H9 (cell line): Measurements from ENCODE around the gene PAM. TPM values are rescaled to one million over a fixed set of nuclear protein-coding genes. Genes with fewer than 3 reads are reported as not detected.

Source experiments
- DNase-seq: peaks from one replicate; pipeline ENCODE4 v3.0.0-alpha.2; 2017
- H2AFZ ChIP-seq: one replicate; pipeline ENCODE4 v1.6.1; 2013; ENCODE audit warnings: mild to moderate bottlenecking, low read length, control low read depth, moderate library complexity
- H2AK5ac ChIP-seq: 2 replicates; pipeline ENCODE4 v1.6.1; 2013; ENCODE audit warnings: low read length, control low read depth, mixed read lengths; ENCODE audit not compliant: insufficient read length
- H2BK120ac ChIP-seq: one replicate; pipeline ENCODE4 v1.6.1; 2013; ENCODE audit warnings: low read depth, mild to moderate bottlenecking, low read length, control low read depth, inconsistent platforms; ENCODE audit not compliant: poor library complexity, severe bottlenecking
- H2BK12ac ChIP-seq: 2 replicates; pipeline ENCODE4 v1.6.1; 2013; ENCODE audit warnings: low read length, control low read depth, mixed read lengths, low read depth; ENCODE audit not compliant: insufficient read length
- H2BK15ac ChIP-seq: 2 replicates; pipeline ENCODE4 v1.6.1; 2013; ENCODE audit warnings: low read depth, low read length, control low read depth
- H2BK20ac ChIP-seq: one replicate; pipeline ENCODE4 v1.6.1; 2013; ENCODE audit warnings: low read depth, mild to moderate bottlenecking, low read length, control low read depth, inconsistent platforms; ENCODE audit not compliant: poor library complexity, severe bottlenecking
- H2BK5ac ChIP-seq: 2 replicates; pipeline ENCODE4 v1.6.1; 2013; ENCODE audit warnings: low read length, control low read depth, mixed read lengths; ENCODE audit not compliant: insufficient read length
- H3K14ac ChIP-seq: 2 replicates; pipeline ENCODE4 v1.6.1; 2013; ENCODE audit warnings: low read length, control low read depth; ENCODE audit not compliant: insufficient read depth
- H3K18ac ChIP-seq: 2 replicates; pipeline ENCODE4 v1.6.1; 2013; ENCODE audit warnings: low read depth, mild to moderate bottlenecking, mixed read lengths, low read length, control low read depth; ENCODE audit not compliant: insufficient read length
- H3K23ac ChIP-seq: 2 replicates; pipeline ENCODE4 v1.6.1; 2013; ENCODE audit warnings: low read length, control low read depth, mixed read lengths, low read depth; ENCODE audit not compliant: insufficient read length
- H3K23me2 ChIP-seq: 2 replicates; pipeline ENCODE4 v1.6.1; 2013; ENCODE audit warnings: low read depth, mild to moderate bottlenecking, mixed read lengths, low read length, control low read depth; ENCODE audit not compliant: insufficient read length, poor library complexity, severe bottlenecking
- H3K27ac ChIP-seq: 2 replicates; pipeline ENCODE4 v1.5.1; 2013; ENCODE audit warnings: low read length, control low read depth, mixed read lengths, low read depth; ENCODE audit not compliant: insufficient read length
- H3K27me3 ChIP-seq: 2 replicates; pipeline ENCODE4 v1.6.1; 2013; ENCODE audit warnings: low read length, control low read depth, inconsistent platforms; ENCODE audit not compliant: insufficient read depth
- H3K4ac ChIP-seq: 2 replicates; pipeline ENCODE4 v1.6.1; 2013; ENCODE audit warnings: low read depth, mild to moderate bottlenecking, control low read depth, inconsistent platforms, low read length, moderate library complexity
- H3K4me1 ChIP-seq: 2 replicates; pipeline ENCODE4 v1.6.1; 2013; ENCODE audit warnings: low read length, control low read depth, inconsistent platforms; ENCODE audit not compliant: insufficient read depth
- H3K4me2 ChIP-seq: 2 replicates; pipeline ENCODE4 v1.6.1; 2013; ENCODE audit warnings: low read length, control low read depth, mixed read lengths; ENCODE audit not compliant: insufficient read length, insufficient read depth
- H3K56ac ChIP-seq: 2 replicates; pipeline ENCODE4 v1.6.1; 2013; ENCODE audit warnings: low read depth, mild to moderate bottlenecking, mixed read lengths, low read length, control low read depth; ENCODE audit not compliant: insufficient read length
- H3K79me1 ChIP-seq: 2 replicates; pipeline ENCODE4 v1.6.1; 2013; ENCODE audit warnings: low read depth, mild to moderate bottlenecking, moderate library complexity, low read length, control low read depth, inconsistent platforms; ENCODE audit not compliant: insufficient read depth, poor library complexity, severe bottlenecking
- H3K79me2 ChIP-seq: 2 replicates; pipeline ENCODE4 v1.6.1; 2013; ENCODE audit warnings: low read length, control low read depth, inconsistent platforms; ENCODE audit not compliant: insufficient read depth
- H3K9ac ChIP-seq: 2 replicates; pipeline ENCODE4 v1.6.1; 2013; ENCODE audit warnings: low read length, control low read depth, mixed read lengths; ENCODE audit not compliant: insufficient read length; ENCODE audit errors: extremely low read depth
- H3K9me3 ChIP-seq: one replicate; pipeline ENCODE4 v1.6.1; 2013; ENCODE audit warnings: low read depth, low read length, inconsistent platforms; ENCODE audit not compliant: control insufficient read depth
- H3T11ph ChIP-seq: one replicate; pipeline ENCODE4 v1.6.1; 2013; ENCODE audit warnings: mild to moderate bottlenecking, low read length, control low read depth, inconsistent platforms
- H4K20me1 ChIP-seq: one replicate; pipeline ENCODE4 v1.6.1; 2013; ENCODE audit not compliant: control insufficient read depth, insufficient read length, insufficient read depth
- H4K5ac ChIP-seq: 2 replicates; pipeline ENCODE4 v1.6.1; 2013; ENCODE audit warnings: low read depth, mild to moderate bottlenecking, mixed read lengths, low read length, control low read depth; ENCODE audit not compliant: insufficient read length
- H4K8ac ChIP-seq: replicated peaks from 2 replicates; pipeline ENCODE4 v1.6.1; 2013; ENCODE audit warnings: low read length, control low read depth, mixed read lengths, low read depth; ENCODE audit not compliant: insufficient read length
- H4K91ac ChIP-seq: 2 replicates; pipeline ENCODE4 v1.6.1; 2013; ENCODE audit warnings: low read depth, mild to moderate bottlenecking, moderate library complexity, mixed read lengths, low read length, control low read depth; ENCODE audit not compliant: insufficient read length
- H3K27ac Mint-ChIP-seq, 3 experiments: 2 replicates in 2 of 3; 3 replicates in 1 of 3; pipeline ENCODE4 v1.8.0; 2020 to 2021; ENCODE audit warnings: mixed read lengths in 3 of 3, mild to moderate bottlenecking in 1 of 3, moderate library complexity in 1 of 3
- H3K27me3 Mint-ChIP-seq: 2 replicates; pipeline ENCODE4 v1.8.0; 2021; ENCODE audit warnings: low read depth, mild to moderate bottlenecking, moderate library complexity, mixed read lengths
- H3K36me3 Mint-ChIP-seq, 3 experiments: 2 replicates in 2 of 3; 3 replicates in 1 of 3; pipeline ENCODE4 v1.8.0; 2020 to 2021; ENCODE audit warnings: low read depth in 3 of 3, mixed read lengths in 3 of 3; ENCODE audit not compliant: insufficient read depth in 1 of 3
- H3K4me1 Mint-ChIP-seq, 2 experiments: 2 replicates each; pipeline ENCODE4 v1.8.0; 2020; ENCODE audit warnings: mixed read lengths in 2 of 2
- H3K4me3 Mint-ChIP-seq, 2 experiments: 2 replicates in 1 of 2; 3 replicates in 1 of 2; pipeline ENCODE4 v1.8.0; 2020 to 2021; ENCODE audit warnings: mild to moderate bottlenecking in 2 of 2, mixed read lengths in 2 of 2, moderate library complexity in 1 of 2
- H3K9me3 Mint-ChIP-seq, 2 experiments: 2 replicates in 1 of 2; 3 replicates in 1 of 2; pipeline ENCODE4 v1.8.0; 2020; ENCODE audit warnings: mild to moderate bottlenecking in 2 of 2, mixed read lengths in 2 of 2, moderate library complexity in 1 of 2
- CTCF ChIP-seq: fragments of 200-600 bp; sonication (generic); conservative IDR thresholded peaks from 3 replicates; pipeline ENCODE4 v1.8.0; 2021; ENCODE audit warnings: antibody characterized with exemption, mild to moderate bottlenecking
- total RNA-seq: library from RNA; stranded (reverse); gene quantifications from 2 replicates; pipeline ENCODE4 v1.2.1, GENCODE V29; 2021

PAM gene
- total RNA-seq, 1 experiment from 2014 or later = 31.5 TPM

DNA sequence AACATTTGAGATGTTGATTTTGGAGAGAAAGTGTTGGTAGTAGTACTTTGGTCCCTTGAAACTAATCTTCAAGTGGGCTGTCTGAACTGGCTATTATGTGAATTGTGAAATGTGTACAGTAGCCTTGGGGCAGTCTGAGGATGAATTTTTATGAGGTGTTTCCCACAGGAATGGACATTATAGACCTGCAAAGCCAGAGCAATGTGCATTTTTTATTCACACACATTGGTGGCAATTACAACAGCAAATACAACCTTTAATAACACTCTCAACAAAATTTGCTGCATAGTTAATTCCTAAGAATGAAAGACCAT lies 147.0 kb downstream of the PAM start:
- Histone ChIP-seq H2BK15ac (no peak overlapping the region), H3K14ac (no peak overlapping the region), H3K9me3 (no peaks in the 10 kb centered on the region), H3K79me2 (no peaks in the 10 kb centered on the region), H2AFZ (no peak overlapping the region), H2BK120ac (no peak overlapping the region), H3K27me3 (no peaks in the 10 kb centered on the region), H3K4me1 (no peaks in the 10 kb centered on the region; the same call in 1 of the 2 replicates), H3K23me2 (no peaks in the 10 kb centered on the region), H4K20me1 (no peaks in the 10 kb centered on the region), H3K4ac (no peak overlapping the region), H3K27ac (no peak overlapping the region), H3K18ac (no peak overlapping the region), H4K5ac (no peak overlapping the region), H4K91ac (no peak overlapping the region), H2BK12ac (no peak overlapping the region), H3K9ac (no peak overlapping the region), H3K79me1 (no peaks in the 10 kb centered on the region), H4K8ac (no peak overlapping the region), H3K23ac (no peak overlapping the region), H2AK5ac (no peak overlapping the region), H3K56ac (no peak overlapping the region), H3K4me2 (no peak overlapping the region), H2BK5ac (no peak overlapping the region), H2BK20ac (no peak overlapping the region), H3T11ph (no peak overlapping the region)
- no peak for DNase-seq
- no peak for TF ChIP-seq CTCF
- Mint-ChIP-seq H3K4me3 (no peak overlapping the region), H3K27ac (no peak overlapping the region), H3K9me3 (peaks cover 2 to 7% of the 10 kb centered on the region in 2 experiments; a peak in 1 of 5 replicates), H3K36me3 (peaks cover 0 to 10% (median 0%) of the 10 kb centered on the region in 3 experiments; a peak in 1 of 7 replicates), H3K27me3 (no peaks in the 10 kb centered on the region), H3K4me1 (peaks cover 6% of the 10 kb centered on the region in 2 experiments)
